ENCODE results near the gene APOH. TPM values are rescaled to one million over a fixed set of nuclear protein-coding genes. Genes with fewer than 3 reads are reported as not detected.
A peak's percentile ranks its signal among the peaks of the same experiment; 100 is the strongest.

APOH gene
- polyA plus RNA-seq, 1 donor (not counting 4 experiments of a cell fraction or from before 2014, with no cell fraction given), result not detected

DNA sequence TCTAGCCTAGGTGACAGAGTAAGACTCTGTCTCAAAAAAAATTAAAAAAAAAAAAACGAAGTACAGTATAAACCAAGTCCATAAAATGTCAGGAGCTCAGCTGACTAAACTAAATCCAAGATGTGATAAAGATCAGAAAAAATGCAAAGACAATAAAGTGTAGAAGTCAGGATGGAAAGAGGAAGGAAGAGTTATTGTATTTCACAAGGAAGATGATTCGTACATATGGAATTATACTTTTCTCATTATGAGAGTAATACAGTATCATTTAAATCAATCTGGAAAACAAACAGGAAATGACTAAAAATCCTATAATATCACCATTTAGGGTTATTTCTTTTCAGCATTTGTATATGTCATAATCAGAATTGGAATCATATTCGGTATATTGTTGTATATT lies 11.4 kb upstream of the APOH start:
- Histone ChIP-seq H3K27ac (ENCODE audit: control insufficient read depth, insufficient read depth, low read length) (no peak overlapping the region), H3K36me3 (ENCODE audit: control insufficient read depth in 2 of 2, extremely low read depth in 1 of 2, insufficient read depth in 2 of 2, low read length in 2 of 2) (no peaks in the 10 kb centered on the region), H3K4me2 (ENCODE audit: control insufficient read depth, extremely low read depth, insufficient read depth, low read depth, low read length) (peak overlapping the region; percentile 16), H2AFZ (ENCODE audit: control insufficient read depth, low read length) (no peak overlapping the region), H3K9me1 (ENCODE audit: control insufficient read depth, extremely low read depth, insufficient read depth, low read length) (no peaks in the 10 kb centered on the region), H3K27me3 (ENCODE audit: control insufficient read depth, extremely low read depth, insufficient read depth, low read length) (no peaks in the 10 kb centered on the region), H3K4me1 (ENCODE audit: control insufficient read depth, extremely low read depth, insufficient read depth, low read length) (peaks cover 11% of the 10 kb centered on the region), H3K9ac (ENCODE audit: control insufficient read depth, extremely low read depth, insufficient read depth, low read length) (no peak overlapping the region), H4K20me1 (ENCODE audit: control insufficient read depth, extremely low read depth, insufficient read depth, low read length) (no peaks in the 10 kb centered on the region), H3K4me3 (ENCODE audit: control insufficient read depth in 2 of 3, extremely low read depth in 1 of 3, insufficient read depth in 2 of 3, low read depth in 1 of 3, low read length in 3 of 3) (no peak overlapping the region), H3K79me2 (ENCODE audit: control insufficient read depth, insufficient read depth, low read length) (no peaks in the 10 kb centered on the region), H3K9me3 (ENCODE audit: control insufficient read depth, low read depth, low read length) (no peaks in the 10 kb centered on the region)
- no peak for FAIRE-seq
- TF ChIP-seq, protein P1, sequence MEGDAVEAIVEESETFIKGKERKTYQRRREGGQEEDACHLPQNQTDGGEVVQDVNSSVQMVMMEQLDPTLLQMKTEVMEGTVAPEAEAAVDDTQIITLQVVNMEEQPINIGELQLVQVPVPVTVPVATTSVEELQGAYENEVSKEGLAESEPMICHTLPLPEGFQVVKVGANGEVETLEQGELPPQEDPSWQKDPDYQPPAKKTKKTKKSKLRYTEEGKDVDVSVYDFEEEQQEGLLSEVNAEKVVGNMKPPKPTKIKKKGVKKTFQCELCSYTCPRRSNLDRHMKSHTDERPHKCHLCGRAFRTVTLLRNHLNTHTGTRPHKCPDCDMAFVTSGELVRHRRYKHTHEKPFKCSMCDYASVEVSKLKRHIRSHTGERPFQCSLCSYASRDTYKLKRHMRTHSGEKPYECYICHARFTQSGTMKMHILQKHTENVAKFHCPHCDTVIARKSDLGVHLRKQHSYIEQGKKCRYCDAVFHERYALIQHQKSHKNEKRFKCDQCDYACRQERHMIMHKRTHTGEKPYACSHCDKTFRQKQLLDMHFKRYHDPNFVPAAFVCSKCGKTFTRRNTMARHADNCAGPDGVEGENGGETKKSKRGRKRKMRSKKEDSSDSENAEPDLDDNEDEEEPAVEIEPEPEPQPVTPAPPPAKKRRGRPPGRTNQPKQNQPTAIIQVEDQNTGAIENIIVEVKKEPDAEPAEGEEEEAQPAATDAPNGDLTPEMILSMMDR (optimal IDR thresholded peaks at IDR 0.05 in 1 of 3, IDR thresholded peaks at IDR 0.05 in 1 of 3, conservative IDR thresholded peaks at IDR 0.05 in 1 of 3; ENCODE audit: extremely low read depth in 1 of 3, insufficient read depth in 2 of 3, low read length in 3 of 3), result no peak
- no peak for TF ChIP-seq EZH2 (IDR thresholded peaks at IDR 0.05; ENCODE audit: low read length)
- DNase-seq (ENCODE audit: low read depth, low spot score), result no peak
- dilution Hi-C loops (cut with MboI; ENCODE audit: extremely low pct_ligation_motif_present, low sequenced_read_pairs), result no loop called here

DNA sequence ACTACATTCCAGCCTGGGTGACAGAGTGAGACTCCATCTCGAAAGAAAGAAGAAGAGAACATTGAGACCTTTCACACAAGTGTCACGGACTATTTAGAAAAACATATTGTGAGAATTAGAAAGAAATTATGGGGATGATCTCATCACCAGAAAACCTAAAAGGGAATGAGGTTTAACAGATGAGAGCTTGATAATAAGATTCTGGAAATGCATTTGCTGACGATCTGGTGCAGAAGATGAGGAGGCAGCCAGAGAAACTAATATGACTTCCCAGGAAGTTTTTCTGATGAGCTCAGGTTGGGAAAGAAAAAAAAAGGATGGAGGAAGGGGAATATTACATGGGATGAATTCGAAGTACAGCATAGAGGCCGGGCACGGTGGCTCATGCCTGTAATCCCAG lies 10.8 kb upstream of the APOH start:
- Histone ChIP-seq H3K36me3 (ENCODE audit: control insufficient read depth in 2 of 2, extremely low read depth in 1 of 2, insufficient read depth in 2 of 2, low read length in 2 of 2) (no peaks in the 10 kb centered on the region), H2AFZ (ENCODE audit: control insufficient read depth, low read length) (no peak overlapping the region), H3K27me3 (ENCODE audit: control insufficient read depth, extremely low read depth, insufficient read depth, low read length) (no peaks in the 10 kb centered on the region), H4K20me1 (ENCODE audit: control insufficient read depth, extremely low read depth, insufficient read depth, low read length) (no peaks in the 10 kb centered on the region), H3K9ac (ENCODE audit: control insufficient read depth, extremely low read depth, insufficient read depth, low read length) (no peak overlapping the region), H3K4me2 (ENCODE audit: control insufficient read depth, extremely low read depth, insufficient read depth, low read depth, low read length) (no peak overlapping the region), H3K79me2 (ENCODE audit: control insufficient read depth, insufficient read depth, low read length) (no peaks in the 10 kb centered on the region), H3K9me3 (ENCODE audit: control insufficient read depth, low read depth, low read length) (no peaks in the 10 kb centered on the region), H3K27ac (ENCODE audit: control insufficient read depth, insufficient read depth, low read length) (no peak overlapping the region), H3K4me3 (ENCODE audit: control insufficient read depth in 2 of 3, extremely low read depth in 1 of 3, insufficient read depth in 2 of 3, low read depth in 1 of 3, low read length in 3 of 3) (no peak overlapping the region), H3K4me1 (ENCODE audit: control insufficient read depth, extremely low read depth, insufficient read depth, low read length) (peaks cover 11% of the 10 kb centered on the region), H3K9me1 (ENCODE audit: control insufficient read depth, extremely low read depth, insufficient read depth, low read length) (no peaks in the 10 kb centered on the region)
- TF ChIP-seq EZH2 (IDR thresholded peaks at IDR 0.05; ENCODE audit: low read length), result no peak
- TF ChIP-seq, protein P1 (optimal IDR thresholded peaks at IDR 0.05 in 1 of 3, IDR thresholded peaks at IDR 0.05 in 1 of 3, conservative IDR thresholded peaks at IDR 0.05 in 1 of 3; ENCODE audit: extremely low read depth in 1 of 3, insufficient read depth in 2 of 3, low read length in 3 of 3), result no peak
- dilution Hi-C loops (cut with MboI; ENCODE audit: extremely low pct_ligation_motif_present, low sequenced_read_pairs), result no loop called here
- FAIRE-seq, result no peak
- DNase-seq (ENCODE audit: low read depth, low spot score), result no peak

Data from keratinocyte (primary cell).